SK-N-SH (cell line): ENCODE results near the gene WASF2.

Experiments used
- CTCF ChIP-seq: fragments of 200-600 bp; sonication (generic); IDR thresholded peaks from 2 replicates; pipeline ENCODE4 v1.6.1; 2017; ENCODE audit warnings: antibody characterized with exemption, mild to moderate bottlenecking, moderate library complexity
- EP300 ChIP-seq, 2 experiments: IDR thresholded peaks; 2 replicates each; pipeline versions ENCODE4 v1.4.0 to v1.6.1; 2012; ENCODE audit warnings: borderline replicate concordance in 1 of 2, low read depth in 1 of 2, low read length in 1 of 2
- GABPA ChIP-seq: IDR thresholded peaks from 2 replicates; pipeline ENCODE4 v1.4.0; 2012; ENCODE audit warnings: low read depth, mild to moderate bottlenecking
- MEF2A ChIP-seq: IDR thresholded peaks from 2 replicates; pipeline ENCODE4 v1.4.0; 2012; ENCODE audit warnings: low read depth, borderline replicate concordance
- SMC3 ChIP-seq: IDR thresholded peaks from 2 replicates; pipeline ENCODE4 v1.6.1; 2012; ENCODE audit warnings: low read depth, low read length, improper control_type of control experiment
- TAF1 ChIP-seq: IDR thresholded peaks from 2 replicates; pipeline ENCODE4 v1.6.1; 2012; ENCODE audit warnings: low read depth, mild to moderate bottlenecking, low read length, moderate library complexity, borderline replicate concordance
- TCF12 ChIP-seq: IDR thresholded peaks from 2 replicates; pipeline ENCODE4 v1.4.0; 2012
- TF ChIP-seq, protein P1 (sequence below): IDR thresholded peaks from 2 replicates; pipeline ENCODE4 v1.4.0; 2012; ENCODE audit warnings: low read depth, borderline replicate concordance

- TF ChIP-seq, protein P1, sequence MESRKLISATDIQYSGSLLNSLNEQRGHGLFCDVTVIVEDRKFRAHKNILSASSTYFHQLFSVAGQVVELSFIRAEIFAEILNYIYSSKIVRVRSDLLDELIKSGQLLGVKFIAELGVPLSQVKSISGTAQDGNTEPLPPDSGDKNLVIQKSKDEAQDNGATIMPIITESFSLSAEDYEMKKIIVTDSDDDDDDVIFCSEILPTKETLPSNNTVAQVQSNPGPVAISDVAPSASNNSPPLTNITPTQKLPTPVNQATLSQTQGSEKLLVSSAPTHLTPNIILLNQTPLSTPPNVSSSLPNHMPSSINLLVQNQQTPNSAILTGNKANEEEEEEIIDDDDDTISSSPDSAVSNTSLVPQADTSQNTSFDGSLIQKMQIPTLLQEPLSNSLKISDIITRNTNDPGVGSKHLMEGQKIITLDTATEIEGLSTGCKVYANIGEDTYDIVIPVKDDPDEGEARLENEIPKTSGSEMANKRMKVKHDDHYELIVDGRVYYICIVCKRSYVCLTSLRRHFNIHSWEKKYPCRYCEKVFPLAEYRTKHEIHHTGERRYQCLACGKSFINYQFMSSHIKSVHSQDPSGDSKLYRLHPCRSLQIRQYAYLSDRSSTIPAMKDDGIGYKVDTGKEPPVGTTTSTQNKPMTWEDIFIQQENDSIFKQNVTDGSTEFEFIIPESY = no peak
- no peak for TF ChIP-seq TAF1
- TF ChIP-seq SMC3 = no peak
- no peak for TF ChIP-seq CTCF
- no peak for TF ChIP-seq GABPA
- TF ChIP-seq TCF12 = no peak
- TF ChIP-seq EP300 (IDR thresholded peaks at IDR 0.05; ENCODE audit: borderline replicate concordance in 1 of 2, low read depth in 1 of 2, low read length in 1 of 2) = no peak
- no peak for TF ChIP-seq MEF2A
These were observed 44.6 kb downstream of the WASF2 start for GRCh38 chr1:27445177-27445936.
